HepG2 (cell line): ENCODE data around the gene CSNK2A1. TPM values are rescaled to one million over a fixed set of nuclear protein-coding genes. Genes with fewer than 3 reads are reported as not detected.
A peak's percentile ranks its signal among the peaks of the same experiment; 100 is the strongest.

Experiments used
- DMAP1 ChIP-seq: IDR thresholded peaks from 2 replicates; pipeline ENCODE4 v1.6.1; 2016
- HNRNPUL1 ChIP-seq: fragments of 200-400 bp; formaldehyde crosslinking; IDR thresholded peaks from 2 replicates; pipeline ENCODE4 v1.6.1; 2017; ENCODE audit warnings: low read depth, mild to moderate bottlenecking, low read length, moderate library complexity
- HOXA7 ChIP-seq: sonication (generic); formaldehyde crosslinking; IDR thresholded peaks from 2 replicates; pipeline ENCODE4 v1.8.1; 2022; ENCODE audit warnings: mild to moderate bottlenecking, missing genetic modification reagents, moderate library complexity
- NAIF1 ChIP-seq: sonication (generic); formaldehyde crosslinking; IDR thresholded peaks from 2 replicates; pipeline ENCODE4 v1.5.0; 2020; ENCODE audit warnings: mild to moderate bottlenecking, missing genetic modification reagents, borderline replicate concordance
- RBM39 ChIP-seq: fragments of 200-400 bp; formaldehyde crosslinking; IDR thresholded peaks from one replicate; pipeline ENCODE4 v1.6.1; 2018; ENCODE audit warnings: antibody characterized with exemption, mild to moderate bottlenecking, low read depth, low read length; ENCODE audit not compliant: poor library complexity, severe bottlenecking
- THAP11 ChIP-seq: IDR thresholded peaks from 2 replicates; pipeline ENCODE4 v1.6.1; 2016; ENCODE audit warnings: missing biosample characterization, missing genetic modification reagents
- U2AF1 ChIP-seq: fragments of 200-400 bp; formaldehyde crosslinking; optimal IDR thresholded peaks from 2 replicates; pipeline ENCODE3; 2017; ENCODE audit warnings: mild to moderate bottlenecking, low read depth, low read length
- ZBTB3 ChIP-seq: sonication (generic); formaldehyde crosslinking; IDR thresholded peaks from 2 replicates; pipeline ENCODE4 v1.4.0; 2020; ENCODE audit warnings: low read depth, mild to moderate bottlenecking, moderate library complexity, missing genetic modification reagents, borderline replicate concordance
- ZKSCAN1 ChIP-seq: fragments of 150-350 bp; IDR thresholded peaks from 2 replicates; pipeline ENCODE4 v1.6.1; 2014; ENCODE audit warnings: low read length
- ZNF143 ChIP-seq: sonication (generic); formaldehyde crosslinking; IDR thresholded peaks from 2 replicates; pipeline ENCODE4 v1.4.0; 2020; ENCODE audit warnings: missing genetic modification reagents
- ZNF230 ChIP-seq: sonication (generic); formaldehyde crosslinking; IDR thresholded peaks from 2 replicates; pipeline ENCODE4 v1.4.0; 2020; ENCODE audit warnings: mild to moderate bottlenecking, missing genetic modification reagents
- ZNF430 ChIP-seq: sonication (generic); formaldehyde crosslinking; IDR thresholded peaks from 2 replicates; pipeline ENCODE4 v1.9.0; 2021; ENCODE audit warnings: mild to moderate bottlenecking, missing genetic modification reagents
- ZNF460 ChIP-seq: sonication (generic); formaldehyde crosslinking; IDR thresholded peaks from 2 replicates; pipeline ENCODE4 v1.5.1; 2020; ENCODE audit warnings: missing genetic modification reagents, mild to moderate bottlenecking, borderline replicate concordance
- ZNF589 ChIP-seq: sonication (generic); formaldehyde crosslinking; conservative IDR thresholded peaks from 2 replicates; pipeline ENCODE4 v1.8.0; 2022; ENCODE audit warnings: mild to moderate bottlenecking, moderate library complexity, missing genetic modification reagents
- ZNF713 ChIP-seq: sonication (generic); formaldehyde crosslinking; IDR thresholded peaks from 2 replicates; pipeline ENCODE4 v1.4.0; 2020; ENCODE audit warnings: mild to moderate bottlenecking, missing genetic modification reagents
- polyA plus RNA-seq, 8 experiments: library from polyadenylated mRNA; depleted of rRNA in 3 of 8; stranded (reverse) in 7 of 8; unstranded in 1 of 8; fragments of >200 nt; fragmentation: Illumina TruSeq in 4 of 8; extraction: Trizol in 4 of 8; gene quantifications; 2 replicates each; pipeline versions ENCODE4 v1.2.1 to v1.2.3, GENCODE V29; 2011 to 2016; ENCODE audit warnings: low read depth in 4 of 8, missing spikeins in 1 of 8, mixed read lengths in 1 of 8; ENCODE audit not compliant: insufficient read depth in 1 of 8
- total RNA-seq, 5 experiments: library from RNA; depleted of rRNA; stranded (reverse); fragments of >200 nt; fragmentation: Illumina TruSeq; extraction: Trizol; gene quantifications; 2 replicates each; pipeline ENCODE4 v1.2.3, GENCODE V29; 2016; ENCODE audit warnings: low read depth in 1 of 5
- TF ChIP-seq, protein P1 (sequence below): sonication (generic); formaldehyde crosslinking; IDR thresholded peaks from 2 replicates; pipeline ENCODE4 v1.5.0; 2020; ENCODE audit warnings: mild to moderate bottlenecking, missing genetic modification reagents, borderline replicate concordance
- TF ChIP-seq, protein P2 (sequence below): sonication (generic); formaldehyde crosslinking; IDR thresholded peaks from 2 replicates; pipeline ENCODE4 v1.5.1; 2020; ENCODE audit warnings: missing genetic modification reagents, mild to moderate bottlenecking, borderline replicate concordance
- TF ChIP-seq, protein P3 (sequence below): sonication (generic); formaldehyde crosslinking; IDR thresholded peaks from 2 replicates; pipeline ENCODE4 v1.8.0; 2022; ENCODE audit warnings: low read depth, missing genetic modification reagents
- TF ChIP-seq, protein P4 (sequence below): sonication (generic); formaldehyde crosslinking; IDR thresholded peaks from 2 replicates; pipeline ENCODE4 v1.4.0; 2020; ENCODE audit warnings: missing genetic modification reagents
- TF ChIP-seq, protein P5 (sequence below): sonication (generic); formaldehyde crosslinking; IDR thresholded peaks from 2 replicates; pipeline ENCODE4 v1.8.0; 2023; ENCODE audit warnings: mild to moderate bottlenecking, missing genetic modification reagents

The CSNK2A1 gene
- total and polyA plus RNA-seq, 2 of the 13 experiments (the other 11 are each of a cell fraction or from before 2014, with no cell fraction given) = 153 to 231 TPM

DNA sequence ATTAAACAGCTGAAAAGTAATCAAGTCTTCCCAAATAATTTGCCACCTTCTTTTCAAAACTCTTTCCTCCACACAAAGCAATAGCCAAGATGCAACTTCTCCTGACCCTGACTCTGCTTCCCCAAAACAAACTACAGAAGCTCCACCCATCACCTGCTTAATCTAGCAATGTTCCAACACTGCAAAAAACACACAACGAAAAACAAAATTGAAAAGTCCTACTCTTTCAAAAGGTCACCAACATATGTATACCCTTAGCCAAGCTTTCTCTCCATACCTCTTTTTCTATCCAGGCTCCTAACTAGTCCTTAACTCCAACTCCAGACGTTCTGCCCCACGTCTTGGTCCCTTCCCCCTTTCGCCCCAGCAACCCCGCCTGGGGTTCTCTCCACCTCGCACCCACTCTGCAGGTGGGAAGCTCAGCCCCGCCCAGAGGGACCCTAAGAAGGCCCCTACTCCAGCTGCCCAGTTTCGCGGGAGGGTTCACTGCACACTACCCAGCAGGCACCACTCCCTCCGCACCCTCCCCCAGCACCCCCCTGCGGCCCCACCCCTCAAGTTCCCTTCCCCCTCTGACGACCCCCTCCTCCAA, 717 bp downstream of the CSNK2A1 start (continued):
- TF ChIP-seq, protein P1, sequence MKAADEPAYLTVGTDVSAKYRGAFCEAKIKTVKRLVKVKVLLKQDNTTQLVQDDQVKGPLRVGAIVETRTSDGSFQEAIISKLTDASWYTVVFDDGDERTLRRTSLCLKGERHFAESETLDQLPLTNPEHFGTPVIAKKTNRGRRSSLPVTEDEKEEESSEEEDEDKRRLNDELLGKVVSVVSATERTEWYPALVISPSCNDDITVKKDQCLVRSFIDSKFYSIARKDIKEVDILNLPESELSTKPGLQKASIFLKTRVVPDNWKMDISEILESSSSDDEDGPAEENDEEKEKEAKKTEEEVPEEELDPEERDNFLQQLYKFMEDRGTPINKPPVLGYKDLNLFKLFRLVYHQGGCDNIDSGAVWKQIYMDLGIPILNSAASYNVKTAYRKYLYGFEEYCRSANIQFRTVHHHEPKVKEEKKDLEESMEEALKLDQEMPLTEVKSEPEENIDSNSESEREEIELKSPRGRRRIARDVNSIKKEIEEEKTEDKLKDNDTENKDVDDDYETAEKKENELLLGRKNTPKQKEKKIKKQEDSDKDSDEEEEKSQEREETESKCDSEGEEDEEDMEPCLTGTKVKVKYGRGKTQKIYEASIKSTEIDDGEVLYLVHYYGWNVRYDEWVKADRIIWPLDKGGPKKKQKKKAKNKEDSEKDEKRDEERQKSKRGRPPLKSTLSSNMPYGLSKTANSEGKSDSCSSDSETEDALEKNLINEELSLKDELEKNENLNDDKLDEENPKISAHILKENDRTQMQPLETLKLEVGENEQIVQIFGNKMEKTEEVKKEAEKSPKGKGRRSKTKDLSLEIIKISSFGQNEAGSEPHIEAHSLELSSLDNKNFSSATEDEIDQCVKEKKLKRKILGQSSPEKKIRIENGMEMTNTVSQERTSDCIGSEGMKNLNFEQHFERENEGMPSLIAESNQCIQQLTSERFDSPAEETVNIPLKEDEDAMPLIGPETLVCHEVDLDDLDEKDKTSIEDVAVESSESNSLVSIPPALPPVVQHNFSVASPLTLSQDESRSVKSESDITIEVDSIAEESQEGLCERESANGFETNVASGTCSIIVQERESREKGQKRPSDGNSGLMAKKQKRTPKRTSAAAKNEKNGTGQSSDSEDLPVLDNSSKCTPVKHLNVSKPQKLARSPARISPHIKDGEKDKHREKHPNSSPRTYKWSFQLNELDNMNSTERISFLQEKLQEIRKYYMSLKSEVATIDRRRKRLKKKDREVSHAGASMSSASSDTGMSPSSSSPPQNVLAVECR (CRISPR knock-in tag) = no peak
- TF ChIP-seq ZNF143 (CRISPR knock-in tag) (peak; percentile 5; the same call in 1 of the 2 replicates), U2AF1 (no peak), THAP11 (CRISPR knock-in tag) (no peak), ZBTB3 (CRISPR knock-in tag) (no peak), ZNF460 (no peak), ZNF589 (CRISPR knock-in tag) (no peak), HNRNPUL1 (no peak), ZKSCAN1 (no peak), RBM39 (no peak), ZNF713 (CRISPR knock-in tag) (no peak), NAIF1 (CRISPR knock-in tag) (0 out of 2 replicates have a peak, but pooled peaks have one; percentile 35), DMAP1 (CRISPR knock-in tag) (no peak), HOXA7 (CRISPR knock-in tag) (0 out of 2 replicates have a peak, but pooled peaks have one; percentile 38), ZNF430 (CRISPR knock-in tag) (no peak), ZNF230 (CRISPR knock-in tag) (0 out of 2 replicates have a peak, but pooled peaks have one; percentile 1)
- TF ChIP-seq, protein P2, sequence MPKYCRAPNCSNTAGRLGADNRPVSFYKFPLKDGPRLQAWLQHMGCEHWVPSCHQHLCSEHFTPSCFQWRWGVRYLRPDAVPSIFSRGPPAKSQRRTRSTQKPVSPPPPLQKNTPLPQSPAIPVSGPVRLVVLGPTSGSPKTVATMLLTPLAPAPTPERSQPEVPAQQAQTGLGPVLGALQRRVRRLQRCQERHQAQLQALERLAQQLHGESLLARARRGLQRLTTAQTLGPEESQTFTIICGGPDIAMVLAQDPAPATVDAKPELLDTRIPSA (CRISPR knock-in tag) = no peak
- TF ChIP-seq, protein P3, sequence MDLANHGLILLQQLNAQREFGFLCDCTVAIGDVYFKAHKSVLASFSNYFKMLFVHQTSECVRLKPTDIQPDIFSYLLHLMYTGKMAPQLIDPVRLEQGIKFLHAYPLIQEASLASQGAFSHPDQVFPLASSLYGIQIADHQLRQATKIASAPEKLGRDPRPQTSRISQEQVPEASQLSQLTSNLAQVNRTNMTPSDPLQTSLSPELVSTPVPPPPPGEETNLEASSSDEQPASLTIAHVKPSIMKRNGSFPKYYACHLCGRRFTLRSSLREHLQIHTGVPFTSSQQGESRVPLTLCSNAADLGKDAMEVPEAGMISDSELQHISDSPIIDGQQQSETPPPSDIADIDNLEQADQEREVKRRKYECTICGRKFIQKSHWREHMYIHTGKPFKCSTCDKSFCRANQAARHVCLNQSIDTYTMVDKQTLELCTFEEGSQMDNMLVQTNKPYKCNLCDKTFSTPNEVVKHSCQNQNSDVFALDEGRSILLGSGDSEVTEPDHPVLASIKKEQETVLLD (CRISPR knock-in tag) = peak; percentile 67; the same call in 1 of the 2 replicates
- TF ChIP-seq, protein P4, sequence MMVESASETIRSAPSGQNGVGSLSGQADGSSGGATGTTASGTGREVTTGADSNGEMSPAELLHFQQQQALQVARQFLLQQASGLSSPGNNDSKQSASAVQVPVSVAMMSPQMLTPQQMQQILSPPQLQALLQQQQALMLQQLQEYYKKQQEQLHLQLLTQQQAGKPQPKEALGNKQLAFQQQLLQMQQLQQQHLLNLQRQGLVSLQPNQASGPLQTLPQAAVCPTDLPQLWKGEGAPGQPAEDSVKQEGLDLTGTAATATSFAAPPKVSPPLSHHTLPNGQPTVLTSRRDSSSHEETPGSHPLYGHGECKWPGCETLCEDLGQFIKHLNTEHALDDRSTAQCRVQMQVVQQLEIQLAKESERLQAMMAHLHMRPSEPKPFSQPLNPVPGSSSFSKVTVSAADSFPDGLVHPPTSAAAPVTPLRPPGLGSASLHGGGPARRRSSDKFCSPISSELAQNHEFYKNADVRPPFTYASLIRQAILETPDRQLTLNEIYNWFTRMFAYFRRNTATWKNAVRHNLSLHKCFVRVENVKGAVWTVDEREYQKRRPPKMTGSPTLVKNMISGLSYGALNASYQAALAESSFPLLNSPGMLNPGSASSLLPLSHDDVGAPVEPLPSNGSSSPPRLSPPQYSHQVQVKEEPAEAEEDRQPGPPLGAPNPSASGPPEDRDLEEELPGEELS (CRISPR knock-in tag) = 0 out of 2 replicates have a peak, but pooled peaks have one; percentile 14
- TF ChIP-seq, protein P5, sequence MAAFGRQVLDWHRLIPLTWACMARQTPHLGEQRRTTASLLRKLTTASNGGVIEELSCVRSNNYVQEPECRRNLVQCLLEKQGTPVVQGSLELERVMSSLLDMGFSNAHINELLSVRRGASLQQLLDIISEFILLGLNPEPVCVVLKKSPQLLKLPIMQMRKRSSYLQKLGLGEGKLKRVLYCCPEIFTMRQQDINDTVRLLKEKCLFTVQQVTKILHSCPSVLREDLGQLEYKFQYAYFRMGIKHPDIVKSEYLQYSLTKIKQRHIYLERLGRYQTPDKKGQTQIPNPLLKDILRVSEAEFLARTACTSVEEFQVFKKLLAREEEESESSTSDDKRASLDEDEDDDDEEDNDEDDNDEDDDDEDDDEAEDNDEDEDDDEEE = no peak; the same call in 1 of the 2 replicates
